ENCODE data around the gene TAS1R2. TPM values are rescaled to one million over a fixed set of nuclear protein-coding genes. Genes with fewer than 3 reads are reported as not detected.

The TAS1R2 gene
- total and polyA plus RNA-seq, 9 of the 15 experiments (the other 6 are each of a cell fraction or from before 2014, with no cell fraction given) = not detected

GRCh38 chr1:18907021-18907916, 47.8 kb upstream of the TAS1R2 start (continued):
- TF ChIP-seq ATF6 (CRISPR knock-in tag; IDR thresholded peaks at IDR 0.05) (0 out of 2 replicates have a peak, but pooled peaks have one; percentile 33), EGR1 (conservative IDR thresholded peaks at IDR 0.05) (peak; percentile 92), NR1H2 (CRISPR knock-in tag; IDR thresholded peaks at IDR 0.05) (peak; percentile 70; the same call in 1 of the 2 replicates), ZNF175 (CRISPR knock-in tag; IDR thresholded peaks at IDR 0.05; ENCODE audit: low read depth) (peak; percentile 80), SMARCA4 (IDR thresholded peaks at IDR 0.05) (0 out of 2 replicates have a peak, but pooled peaks have one; percentile 43), REST (IDR thresholded peaks at IDR 0.05; ENCODE audit: borderline replicate concordance) (peak; percentile 30; the same call in 1 of the 2 replicates), REST (CRISPR knock-in tag; IDR thresholded peaks at IDR 0.05; ENCODE audit: low read depth) (no peak; the same call in 1 of the 2 replicates), TAF7 (tag; IDR thresholded peaks at IDR 0.05) (0 out of 2 replicates have a peak, but pooled peaks have one; percentile 20), KLF1 (tag; IDR thresholded peaks at IDR 0.05) (0 out of 2 replicates have a peak, but pooled peaks have one; percentile 44), CBX3 (IDR thresholded peaks at IDR 0.05; ENCODE audit: borderline replicate concordance in 1 of 2, low read length in 2 of 2) (peak in 1 of 2 experiments; percentile 54; a peak in 1 of 3 replicates), ZHX1 (conservative IDR thresholded peaks at IDR 0.05; ENCODE audit: low read length) (no peak), BRD4 (IDR thresholded peaks at IDR 0.05) (0 out of 2 replicates have a peak, but pooled peaks have one; percentile 3), ZNF140 (CRISPR knock-in tag; IDR thresholded peaks at IDR 0.05) (no peak)
